ENCODE results near the gene CTSD. TPM values are rescaled to one million over a fixed set of nuclear protein-coding genes. Genes with fewer than 3 reads are reported as not detected.
"Not testable (repeated sequence)": the region's sequence is repeated elsewhere in the genome, so short reads cannot be mapped to it uniquely, and the experiment has no call there.

Gene CTSD
- total RNA-seq, 2 experiments from 2014 or later = 31.7 to 44.1 TPM

DNA sequence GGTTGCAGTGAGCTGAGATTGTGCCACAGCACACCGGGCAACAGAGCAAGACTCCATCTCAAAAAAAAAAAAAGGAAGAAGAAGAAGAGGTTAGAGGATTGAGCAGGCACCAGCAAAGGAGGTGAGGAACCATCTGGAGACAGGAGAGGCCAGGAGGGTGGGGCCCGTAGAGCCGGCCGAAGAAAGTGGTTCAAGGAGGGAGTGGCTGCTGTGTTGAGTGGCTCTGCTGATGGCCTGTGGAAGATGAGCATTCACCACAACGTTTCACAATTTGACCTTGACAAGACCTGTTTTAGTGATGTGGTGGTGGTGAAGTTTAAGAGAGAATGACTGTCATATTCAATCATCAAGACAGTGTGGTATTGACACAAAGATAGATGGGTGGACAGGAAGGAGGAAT lies 6.8 kb upstream of the CTSD start:
- ChIA-PET POLR2A (no interaction called here), CTCF (ENCODE audit: unreplicated experiment) (no interaction called here)
- no peaks in the 10 kb centered on the region for H4K20me1 ChIP-seq (ENCODE audit: insufficient read depth, low read length)
- no peaks in the 10 kb centered on the region for H3K36me3 ChIP-seq (ENCODE audit: insufficient read depth, low read length)
- no peaks in the 10 kb centered on the region for H3K79me2 ChIP-seq (ENCODE audit: insufficient read depth, low read depth, low read length)
- no peak for DNase-seq (ENCODE audit: low spot score)
- intact Hi-C loops (cut with micrococcal nuclease; ENCODE audit: unreplicated experiment) = no loop called here
- H3K9me3 ChIP-seq (ENCODE audit: low read length) = no peaks in the 10 kb centered on the region
- H2AFZ ChIP-seq (ENCODE audit: low read length) = no peak overlapping the region
- H3K4me2 ChIP-seq (ENCODE audit: low read length) = no peak overlapping the region
- no peak overlapping the region for H3K27ac ChIP-seq (ENCODE audit: low read depth, low read length, poor library complexity, severe bottlenecking)
- no TSS peak for BruUV-seq (replicated peaks)
- no peak for TF ChIP-seq EZH2phosphoT487 (IDR thresholded peaks at IDR 0.05; ENCODE audit: borderline replicate concordance, low read depth, low read length)
- TF ChIP-seq CTCF (conservative IDR thresholded peaks at IDR 0.05; ENCODE audit: low read length) = no peak
- peaks cover 5% of the 10 kb centered on the region for H3K4me1 ChIP-seq (ENCODE audit: insufficient read depth, low read length, poor library complexity, severe bottlenecking)
- H3K9me2 ChIP-seq (ENCODE audit: insufficient read depth, low read length) = no peaks in the 10 kb centered on the region
- no peak overlapping the region for H3K4me3 ChIP-seq (ENCODE audit: low read depth, low read length, poor library complexity, severe bottlenecking)

- H3K4me3 ChIP-seq (ENCODE audit: low read depth, low read length, poor library complexity, severe bottlenecking) = no peak overlapping the region
- DNase-seq (ENCODE audit: low spot score) = no peak
- no peak overlapping the region for H3K4me2 ChIP-seq (ENCODE audit: low read length)
- H3K4me1 ChIP-seq (ENCODE audit: insufficient read depth, low read length, poor library complexity, severe bottlenecking) = peaks cover 5% of the 10 kb centered on the region
- CTCF ChIA-PET (ENCODE audit: unreplicated experiment) = no interaction called here
- no peak overlapping the region for H3K27ac ChIP-seq (ENCODE audit: low read depth, low read length, poor library complexity, severe bottlenecking)
- intact Hi-C loops (cut with micrococcal nuclease; ENCODE audit: unreplicated experiment) = no loop called here
- H3K9me3 ChIP-seq (ENCODE audit: low read length) = no peaks in the 10 kb centered on the region
- H3K79me2 ChIP-seq (ENCODE audit: insufficient read depth, low read depth, low read length) = no peaks in the 10 kb centered on the region
- no peak for TF ChIP-seq CTCF (conservative IDR thresholded peaks at IDR 0.05; ENCODE audit: low read length)
- TF ChIP-seq EZH2phosphoT487 (IDR thresholded peaks at IDR 0.05; ENCODE audit: borderline replicate concordance, low read depth, low read length) = no peak
- no peak overlapping the region for H2AFZ ChIP-seq (ENCODE audit: low read length)
- no peaks in the 10 kb centered on the region for H3K36me3 ChIP-seq (ENCODE audit: insufficient read depth, low read length)
- no TSS peak for BruUV-seq (replicated peaks)
- no peaks in the 10 kb centered on the region for H3K9me2 ChIP-seq (ENCODE audit: insufficient read depth, low read length)
- H4K20me1 ChIP-seq (ENCODE audit: insufficient read depth, low read length) = no peaks in the 10 kb centered on the region
- POLR2A ChIA-PET = no interaction called here
Observed at GRCh38 chr11:1770061-1770460, 6.3 kb upstream of the CTSD start.

- H4K20me1 ChIP-seq (ENCODE audit: insufficient read depth, low read length); intact Hi-C loops (cut with micrococcal nuclease; ENCODE audit: unreplicated experiment); H3K9me2 ChIP-seq (ENCODE audit: insufficient read depth, low read length); H3K4me3 ChIP-seq (ENCODE audit: low read depth, low read length, poor library complexity, severe bottlenecking); POLR2A ChIA-PET; H3K4me1 ChIP-seq (ENCODE audit: insufficient read depth, low read length, poor library complexity, severe bottlenecking); H3K36me3 ChIP-seq (ENCODE audit: insufficient read depth, low read length); H3K79me2 ChIP-seq (ENCODE audit: insufficient read depth, low read depth, low read length); H3K4me2 ChIP-seq (ENCODE audit: low read length); H2AFZ ChIP-seq (ENCODE audit: low read length); H3K27ac ChIP-seq (ENCODE audit: low read depth, low read length, poor library complexity, severe bottlenecking); H3K9me3 ChIP-seq (ENCODE audit: low read length); BruUV-seq (replicated peaks); DNase-seq (ENCODE audit: low spot score): not testable (repeated sequence)
- CTCF ChIA-PET (ENCODE audit: unreplicated experiment) = interaction anchor here (0.6 kb wide), 1 partner anchor 504 kb away, joined by 3 read pairs; no protein-coding TSS in a partner anchor
Observed at GRCh38 chr11:1769304-1769936, 5.7 kb upstream of the CTSD start.

Measured in OCI-LY7 (cell line).